Measurements from ENCODE around the gene MAP3K13.
"Not testable (repeated sequence)": the region's sequence is repeated elsewhere in the genome, so short reads cannot be mapped to it uniquely, and the experiment has no call there.

Gene MAP3K13

DNA sequence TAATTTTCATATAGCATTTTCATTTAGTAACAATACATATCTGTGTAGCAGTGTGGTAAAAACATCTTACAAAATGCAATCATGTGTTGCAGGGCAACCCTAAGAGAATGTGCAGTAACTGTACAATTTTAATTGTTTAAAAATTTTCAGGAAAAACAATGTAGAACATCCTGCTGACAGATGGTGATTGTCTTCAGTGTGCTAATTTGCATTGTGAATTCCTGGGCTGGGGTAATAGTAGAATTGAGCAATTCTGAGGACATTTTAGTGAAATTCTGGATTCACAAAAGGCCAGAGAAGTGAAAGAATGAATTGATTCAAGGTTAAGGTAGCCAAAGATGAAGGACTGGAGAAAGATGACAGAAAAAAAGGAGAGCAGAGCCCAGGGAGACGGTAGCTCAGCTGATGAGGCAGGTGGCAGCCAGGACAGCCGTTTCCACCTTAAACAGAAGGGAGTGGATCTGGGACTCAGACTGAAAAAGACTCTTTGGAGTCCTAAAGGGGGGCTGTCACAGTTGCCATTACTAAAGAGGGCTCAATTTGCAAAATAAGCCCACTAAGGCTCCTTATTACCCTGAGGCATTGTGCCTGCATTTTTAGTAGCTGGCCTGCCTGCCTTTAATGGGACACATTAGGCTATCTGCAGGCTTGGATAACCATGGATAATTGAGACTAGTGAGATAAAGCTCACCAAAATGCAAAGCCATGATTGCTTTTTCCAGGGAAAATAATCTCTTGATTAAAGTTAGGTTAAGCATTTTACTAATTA lies 8.6 kb downstream of the MAP3K13 start:
- peaks cover 25% of the 10 kb centered on the region for H3K27me3 ChIP-seq (ENCODE audit: low read depth, low read length)

GRCh38 chr3:185381320-185382058 lies 18.6 kb downstream of the MAP3K13 start:
- Histone ChIP-seq H3K36me3 (replicated peaks; ENCODE audit: low read depth, low read length) (no peaks in the 10 kb centered on the region), H3K27me3 (ENCODE audit: low read depth, low read length) (no peaks in the 10 kb centered on the region), H3K79me2 (ENCODE audit: low read length) (no peaks in the 10 kb centered on the region), H3K4me3 (ENCODE audit: low read length) (no peak overlapping the region), H3K9me3 (ENCODE audit: insufficient read depth, low read length) (no peaks in the 10 kb centered on the region), H3K4me1 (ENCODE audit: low read length) (no peaks in the 10 kb centered on the region), H2AFZ (ENCODE audit: low read depth, low read length) (no peak overlapping the region), H3K9ac (ENCODE audit: low read length) (no peak overlapping the region), H4K20me1 (ENCODE audit: insufficient read depth, low read length) (no peaks in the 10 kb centered on the region), H3K4me2 (ENCODE audit: low read length) (no peak overlapping the region), H3K27ac (ENCODE audit: low read length) (no peak overlapping the region)
- TF ChIP-seq EZH2phosphoT487 (IDR thresholded peaks at IDR 0.05; ENCODE audit: low read depth): no peak
- TF ChIP-seq, protein P1, sequence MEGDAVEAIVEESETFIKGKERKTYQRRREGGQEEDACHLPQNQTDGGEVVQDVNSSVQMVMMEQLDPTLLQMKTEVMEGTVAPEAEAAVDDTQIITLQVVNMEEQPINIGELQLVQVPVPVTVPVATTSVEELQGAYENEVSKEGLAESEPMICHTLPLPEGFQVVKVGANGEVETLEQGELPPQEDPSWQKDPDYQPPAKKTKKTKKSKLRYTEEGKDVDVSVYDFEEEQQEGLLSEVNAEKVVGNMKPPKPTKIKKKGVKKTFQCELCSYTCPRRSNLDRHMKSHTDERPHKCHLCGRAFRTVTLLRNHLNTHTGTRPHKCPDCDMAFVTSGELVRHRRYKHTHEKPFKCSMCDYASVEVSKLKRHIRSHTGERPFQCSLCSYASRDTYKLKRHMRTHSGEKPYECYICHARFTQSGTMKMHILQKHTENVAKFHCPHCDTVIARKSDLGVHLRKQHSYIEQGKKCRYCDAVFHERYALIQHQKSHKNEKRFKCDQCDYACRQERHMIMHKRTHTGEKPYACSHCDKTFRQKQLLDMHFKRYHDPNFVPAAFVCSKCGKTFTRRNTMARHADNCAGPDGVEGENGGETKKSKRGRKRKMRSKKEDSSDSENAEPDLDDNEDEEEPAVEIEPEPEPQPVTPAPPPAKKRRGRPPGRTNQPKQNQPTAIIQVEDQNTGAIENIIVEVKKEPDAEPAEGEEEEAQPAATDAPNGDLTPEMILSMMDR (IDR thresholded peaks at IDR 0.05; ENCODE audit: low read depth, low read length): no peak

More for the DNA sequence above, 8.6 kb downstream of the MAP3K13 start:
- TF ChIP-seq, protein P1 (IDR thresholded peaks at IDR 0.05; ENCODE audit: low read depth, low read length): no peak
- no peak for TF ChIP-seq EZH2phosphoT487 (IDR thresholded peaks at IDR 0.05; ENCODE audit: low read depth)
- Histone ChIP-seq H3K36me3 (replicated peaks; ENCODE audit: low read depth, low read length) (no peaks in the 10 kb centered on the region), H3K4me1 (ENCODE audit: low read length) (no peaks in the 10 kb centered on the region), H3K9ac (ENCODE audit: low read length) (no peak overlapping the region), H4K20me1 (ENCODE audit: insufficient read depth, low read length) (no peaks in the 10 kb centered on the region), H3K79me2 (ENCODE audit: low read length) (no peaks in the 10 kb centered on the region), H3K4me2 (ENCODE audit: low read length) (no peak overlapping the region), H3K4me3 (ENCODE audit: low read length) (no peak overlapping the region), H3K9me3 (ENCODE audit: insufficient read depth, low read length) (no peaks in the 10 kb centered on the region), H2AFZ (ENCODE audit: low read depth, low read length) (no peak overlapping the region), H3K27ac (ENCODE audit: low read length) (no peak overlapping the region)

DNA sequence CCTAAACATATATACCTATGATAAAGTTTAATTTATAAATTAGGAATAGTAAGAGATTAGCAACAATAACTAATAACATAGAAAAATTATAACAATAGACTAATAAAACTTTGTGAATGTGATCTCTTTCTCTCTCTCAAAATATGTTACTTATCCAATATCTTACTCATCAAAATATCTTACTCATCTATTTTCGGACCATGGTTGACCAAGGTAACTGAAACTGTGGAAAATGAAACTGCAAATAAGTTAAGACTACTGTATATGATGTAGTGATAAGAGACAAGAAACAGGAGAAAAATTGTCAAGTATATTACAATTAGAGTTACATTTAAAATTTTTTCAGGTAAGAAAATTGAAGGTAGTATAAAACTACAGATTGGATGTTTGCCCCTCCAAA lies 19.2 kb downstream of the MAP3K13 start:
- no peak overlapping the region for H3K9ac ChIP-seq (ENCODE audit: low read length)
- no peaks in the 10 kb centered on the region for H3K4me1 ChIP-seq (ENCODE audit: low read length)
- no peak overlapping the region for H3K27ac ChIP-seq (ENCODE audit: low read length)
- no peaks in the 10 kb centered on the region for H3K79me2 ChIP-seq (ENCODE audit: low read length)
- no peak overlapping the region for H3K4me2 ChIP-seq (ENCODE audit: low read length)
- H2AFZ ChIP-seq (ENCODE audit: low read depth, low read length): no peak overlapping the region
- H3K9me3 ChIP-seq (ENCODE audit: insufficient read depth, low read length): no peaks in the 10 kb centered on the region
- no peak overlapping the region for H3K4me3 ChIP-seq (ENCODE audit: low read length)
- no peaks in the 10 kb centered on the region for H4K20me1 ChIP-seq (ENCODE audit: insufficient read depth, low read length)
- H3K27me3 ChIP-seq (ENCODE audit: low read depth, low read length): no peaks in the 10 kb centered on the region
- no peaks in the 10 kb centered on the region for H3K36me3 ChIP-seq (replicated peaks; ENCODE audit: low read depth, low read length)
- TF ChIP-seq, protein P1 (IDR thresholded peaks at IDR 0.05; ENCODE audit: low read depth, low read length): no peak
- no peak for TF ChIP-seq EZH2phosphoT487 (IDR thresholded peaks at IDR 0.05; ENCODE audit: low read depth)

DNA sequence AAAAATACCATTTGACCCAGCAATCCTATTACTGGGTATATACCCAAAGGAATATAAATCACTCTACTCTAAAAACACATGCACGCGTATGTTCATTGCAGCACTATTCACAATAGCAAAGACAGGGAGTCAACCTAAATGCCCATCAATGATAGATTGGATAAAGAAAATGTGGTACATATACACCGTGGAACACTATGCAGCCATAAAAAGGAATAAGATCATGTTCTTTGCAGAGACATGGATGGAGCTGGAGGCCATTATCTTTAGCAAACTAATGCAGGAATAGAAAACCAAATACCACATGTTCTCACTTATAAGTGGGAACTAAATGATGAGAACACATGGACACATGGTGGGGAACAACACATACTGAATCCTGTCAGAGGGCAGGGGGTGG lies 23.6 kb downstream of the MAP3K13 start:
- not testable (repeated sequence) for H3K79me2 ChIP-seq (ENCODE audit: low read length); H4K20me1 ChIP-seq (ENCODE audit: insufficient read depth, low read length); H3K4me1 ChIP-seq (ENCODE audit: low read length); H2AFZ ChIP-seq (ENCODE audit: low read depth, low read length); H3K4me3 ChIP-seq (ENCODE audit: low read length); H3K4me2 ChIP-seq (ENCODE audit: low read length); H3K27me3 ChIP-seq (ENCODE audit: low read depth, low read length); H3K36me3 ChIP-seq (replicated peaks; ENCODE audit: low read depth, low read length); H3K9ac ChIP-seq (ENCODE audit: low read length); H3K27ac ChIP-seq (ENCODE audit: low read length); H3K9me3 ChIP-seq (ENCODE audit: insufficient read depth, low read length)
